GM12891 (cell line): ENCODE results near the gene MRGPRG.

Experiments
- DNase-seq: peaks from one replicate; pipeline ENCODE4 v3.0.0; 2011; ENCODE audit warnings: low spot score; ENCODE audit not compliant: insufficient read length
- FAIRE-seq: peaks from 2 replicates; lab custom pipeline; 2011; peaks lifted over from hg19 to GRCh38; lab: Jason Lieb, UNC
- PAX5 ChIP-seq: IDR thresholded peaks from 2 replicates; pipeline ENCODE4 v1.6.1; 2011; ENCODE audit warnings: low read length, moderate library complexity, mild to moderate bottlenecking; ENCODE audit not compliant: insufficient read depth, severe bottlenecking
- POLR2A ChIP-seq: IDR thresholded peaks from 2 replicates; pipeline ENCODE4 v1.6.1; 2011; ENCODE audit warnings: low read depth, low read length, control low read depth
- POLR2AphosphoS5 ChIP-seq: IDR thresholded peaks from 2 replicates; pipeline ENCODE4 v1.6.1; 2011; ENCODE audit warnings: low read depth, low read length, control low read depth
- POU2F2 ChIP-seq: IDR thresholded peaks from 2 replicates; pipeline ENCODE4 v1.6.1; 2011; ENCODE audit warnings: low read depth, mild to moderate bottlenecking, control low read depth, low read length, moderate library complexity
- SPI1 ChIP-seq: IDR thresholded peaks from 2 replicates; pipeline ENCODE4 v1.6.1; 2011; ENCODE audit warnings: low read depth, low read length, control low read depth
- TAF1 ChIP-seq: IDR thresholded peaks from 2 replicates; pipeline ENCODE4 v1.6.1; 2011; ENCODE audit warnings: low read depth, low read length, control low read depth

Gene MRGPRG

GRCh38 chr11:3206156-3206921, 12.3 kb downstream of the MRGPRG start:
- DNase-seq (no peak), FAIRE-seq (no peak)
- TF ChIP-seq POLR2A (no peak), POU2F2 (no peak), TAF1 (no peak), POLR2AphosphoS5 (no peak), SPI1 (no peak), PAX5 (no peak)

GRCh38 chr11:3205261-3206155, 13.1 kb downstream of the MRGPRG start:
- FAIRE-seq (no peak), DNase-seq (no peak)
- no peak for TF ChIP-seq SPI1

GRCh38 chr11:3204141-3205015, 14.2 kb downstream of the MRGPRG start:
- DNase-seq (no peak), FAIRE-seq (no peak)
- TF ChIP-seq TAF1 (no peak), SPI1 (no peak), POU2F2 (no peak), PAX5 (no peak), POLR2A (no peak), POLR2AphosphoS5 (no peak)

GRCh38 chr11:3203221-3204043, 15.2 kb downstream of the MRGPRG start:
- no peak for FAIRE-seq
- TF ChIP-seq POU2F2 (no peak), PAX5 (no peak), SPI1 (no peak), POLR2AphosphoS5 (no peak), POLR2A (no peak), TAF1 (no peak)
- no peak for DNase-seq

- TF ChIP-seq TAF1 (no peak), POLR2A (no peak), POU2F2 (no peak), SPI1 (no peak), POLR2AphosphoS5 (no peak), PAX5 (no peak)
- no peak for FAIRE-seq
- DNase-seq = no peak
Measured at GRCh38 chr11:3202759-3203158, 15.9 kb downstream of the MRGPRG start.

GRCh38 chr11:3202305-3202704, 16.3 kb downstream of the MRGPRG start:
- no peak for FAIRE-seq
- no peak for DNase-seq
- TF ChIP-seq PAX5 = no peak
- no peak for TF ChIP-seq POLR2AphosphoS5
- no peak for TF ChIP-seq POLR2A
- TF ChIP-seq POU2F2 = no peak
- no peak for TF ChIP-seq TAF1

GRCh38 chr11:3201677-3202181, 16.9 kb downstream of the MRGPRG start:
- FAIRE-seq = no peak
- DNase-seq = no peak
- TF ChIP-seq TAF1 (no peak), PAX5 (no peak), POU2F2 (no peak), SPI1 (no peak), POLR2A (no peak), POLR2AphosphoS5 (no peak)

- FAIRE-seq (no peak), DNase-seq (no peak)
- TF ChIP-seq PAX5 = no peak
- TF ChIP-seq TAF1 = no peak
- TF ChIP-seq POLR2A = no peak
- no peak for TF ChIP-seq SPI1
- no peak for TF ChIP-seq POLR2AphosphoS5
- TF ChIP-seq POU2F2 = no peak
Measured at GRCh38 chr11:3201112-3201581, 17.5 kb downstream of the MRGPRG start.
